B cell (primary cell): ENCODE measurements around the gene NHERF2. TPM values are rescaled to one million over a fixed set of nuclear protein-coding genes. Genes with fewer than 3 reads are reported as not detected.
A peak's percentile ranks its signal among the peaks of the same experiment; 100 is the strongest.

Source experiments
- ATAC-seq: fragments of 200-7000 bp; cut with Tn5 transposase; one replicate; pipeline ENCODE4 v1.10.0; 2021; ENCODE audit warnings: low read depth, mild to moderate bottlenecking, moderate number of reproducible peaks, moderate library complexity
- CTCF ChIA-PET: fragments of 350-600 bp; sonication (Branson Sonifier 250); formaldehyde crosslinking; loops from one replicate; lab custom pipeline; 2021; ENCODE audit warnings: antibody characterized with exemption, inconsistent platforms; lab: Charles Lee
- POLR2A ChIA-PET: fragments of 350-600 bp; sonication (Branson Sonifier 250); formaldehyde crosslinking; loops from one replicate; lab custom pipeline; 2021; ENCODE audit warnings: antibody characterized with exemption; lab: Charles Lee
- DNase-seq: peaks from one replicate; pipeline ENCODE4 v3.0.0; 2013
- H2AFZ ChIP-seq: 2 replicates; pipeline ENCODE4 v1.6.1; 2012; ENCODE audit warnings: mild to moderate bottlenecking, low read depth, low read length; ENCODE audit not compliant: insufficient read depth, poor library complexity, severe bottlenecking
- H3K27ac ChIP-seq, 2 donors: 1 replicate in 1 of 2; 2 replicates in 1 of 2; pipeline ENCODE4 v1.5.1; 2012 to 2013; ENCODE audit warnings: low read length in 2 of 2, mild to moderate bottlenecking in 2 of 2, moderate library complexity in 1 of 2
- H3K27me3 ChIP-seq, 4 experiments: fragments of 200-600 bp in 1 of 4; sonication (generic) in 1 of 4; replicated peaks in 1 of 4; 1 replicate in 2 of 4; 2 replicates in 2 of 4; pipeline versions ENCODE4 v1.6.1 to v1.7.0; 2013 to 2016; ENCODE audit warnings: low read length in 3 of 4, mild to moderate bottlenecking in 2 of 4, mixed read lengths in 1 of 4, moderate library complexity in 1 of 4; ENCODE audit not compliant: insufficient read depth in 4 of 4, control insufficient read depth in 3 of 4; ENCODE audit errors: control extremely low read depth in 1 of 4
- H3K36me3 ChIP-seq, 2 experiments: replicated peaks in 1 of 2; 1 replicate in 1 of 2; 2 replicates in 1 of 2; pipeline versions ENCODE4 v1.6.1 to v1.7.1; 2013; ENCODE audit warnings: low read length in 1 of 2; ENCODE audit not compliant: insufficient read depth in 2 of 2, control insufficient read depth in 1 of 2; ENCODE audit errors: control extremely low read depth in 1 of 2, extremely low read depth in 1 of 2
- H3K4me1 ChIP-seq, 2 donors: fragments of 200-600 bp in 1 of 2; sonication (generic) in 1 of 2; 1 replicate in 1 of 2; 2 replicates in 1 of 2; pipeline versions ENCODE4 v1.5.1 to v1.6.1; 2013 to 2017; ENCODE audit warnings: low read length in 2 of 2; ENCODE audit not compliant: control insufficient read depth in 2 of 2, insufficient read depth in 2 of 2
- H3K4me2 ChIP-seq: replicated peaks from 2 replicates; pipeline ENCODE3; 2012; ENCODE audit warnings: mild to moderate bottlenecking, low read depth, low read length; ENCODE audit not compliant: poor library complexity, severe bottlenecking
- H3K4me3 ChIP-seq, 5 experiments: fragments of 200-600 bp in 1 of 5; sonication (generic) in 1 of 5; 1 replicate in 3 of 5; 2 replicates in 2 of 5; pipeline versions ENCODE4 v1.5.1 to v1.7.0; 2011 to 2016; ENCODE audit warnings: low read length in 4 of 5, mild to moderate bottlenecking in 4 of 5, low read depth in 2 of 5, control low read depth in 1 of 5, moderate library complexity in 1 of 5; ENCODE audit not compliant: insufficient read depth in 1 of 5; ENCODE audit errors: control extremely low read depth in 1 of 5, extremely low read depth in 1 of 5
- H3K79me2 ChIP-seq: fragments of 200-600 bp; sonication (generic); one replicate; pipeline ENCODE4 v1.6.0; 2016; ENCODE audit warnings: low read length; ENCODE audit not compliant: control insufficient read depth, insufficient read depth
- H3K9ac ChIP-seq: fragments of 200-600 bp; sonication (generic); 2 replicates; pipeline ENCODE4 v1.6.1; 2017; ENCODE audit warnings: mild to moderate bottlenecking, low read length, moderate library complexity
- H3K9me3 ChIP-seq, 3 donors: one replicate each; pipeline versions ENCODE4 v1.6.1 to v1.7.1; 2013; ENCODE audit warnings: low read length in 2 of 3; ENCODE audit not compliant: control insufficient read depth in 2 of 3, insufficient read depth in 1 of 3; ENCODE audit errors: control extremely low read depth in 1 of 3
- H4K20me1 ChIP-seq: 2 replicates; pipeline ENCODE4 v1.6.0; 2012; ENCODE audit warnings: mild to moderate bottlenecking, low read length; ENCODE audit not compliant: insufficient read depth, control insufficient read depth, poor library complexity, severe bottlenecking
- H3K27ac Mint-ChIP-seq: one replicate; pipeline ENCODE4 v1.8.0; 2021; ENCODE audit warnings: mixed read lengths
- H3K27me3 Mint-ChIP-seq: one replicate; pipeline ENCODE4 v1.8.0; 2021; ENCODE audit warnings: mixed read lengths
- H3K4me1 Mint-ChIP-seq: one replicate; pipeline ENCODE4 v1.8.0; 2021; ENCODE audit warnings: mixed read lengths
- H3K4me3 Mint-ChIP-seq: one replicate; pipeline ENCODE4 v1.8.0; 2021; ENCODE audit warnings: mixed read lengths
- H3K9me3 Mint-ChIP-seq: one replicate; pipeline ENCODE4 v1.8.0; 2022; ENCODE audit warnings: mixed read lengths; ENCODE audit not compliant: insufficient read depth
- EZH2 ChIP-seq: IDR thresholded peaks from 2 replicates; pipeline ENCODE4 v1.6.1; 2012; ENCODE audit warnings: borderline replicate concordance, low read depth, mild to moderate bottlenecking, moderate library complexity, low read length; ENCODE audit not compliant: insufficient read depth, poor library complexity, severe bottlenecking
- WGBS: methylation state at CpG from one replicate; pipeline ENCODE4 v1.1.5; 2013; ENCODE audit warnings: missing lambda C conversion rate; ENCODE audit not compliant: insufficient coverage; 5-methylcytosine and 5-hydroxymethylcytosine counted together
- intact Hi-C: fragments of 100-400 bp; cut with micrococcal nuclease; formaldehyde crosslinking; loops from one replicate; pipeline ENCODE4 v1.10.0; 2022
- polyA plus RNA-seq: library from polyadenylated mRNA; depleted of rRNA; stranded (reverse); fragments of >200 nt; gene quantifications from 2 replicates; pipeline ENCODE4 v1.2.3, GENCODE V29; 2012
- total RNA-seq, 2 donors: library from RNA; stranded (reverse); fragments of 120-200 nt in 1 of 2; gene quantifications; 1 replicate in 1 of 2; 2 replicates in 1 of 2; pipeline versions ENCODE4 v1.2.3 to v1.2.4, GENCODE V29; 2013 to 2022
- TF ChIP-seq, protein P1 (sequence below): fragments of 200-600 bp; IDR thresholded peaks from one replicate; pipeline ENCODE4 v1.8.0; 2022; ENCODE audit warnings: antibody characterized with exemption, mild to moderate bottlenecking

The NHERF2 gene
- total and polyA plus RNA-seq, 2 donors (not counting 1 experiment from before 2014, with no cell fraction given): 1.8 to 2.2 TPM

DNA sequence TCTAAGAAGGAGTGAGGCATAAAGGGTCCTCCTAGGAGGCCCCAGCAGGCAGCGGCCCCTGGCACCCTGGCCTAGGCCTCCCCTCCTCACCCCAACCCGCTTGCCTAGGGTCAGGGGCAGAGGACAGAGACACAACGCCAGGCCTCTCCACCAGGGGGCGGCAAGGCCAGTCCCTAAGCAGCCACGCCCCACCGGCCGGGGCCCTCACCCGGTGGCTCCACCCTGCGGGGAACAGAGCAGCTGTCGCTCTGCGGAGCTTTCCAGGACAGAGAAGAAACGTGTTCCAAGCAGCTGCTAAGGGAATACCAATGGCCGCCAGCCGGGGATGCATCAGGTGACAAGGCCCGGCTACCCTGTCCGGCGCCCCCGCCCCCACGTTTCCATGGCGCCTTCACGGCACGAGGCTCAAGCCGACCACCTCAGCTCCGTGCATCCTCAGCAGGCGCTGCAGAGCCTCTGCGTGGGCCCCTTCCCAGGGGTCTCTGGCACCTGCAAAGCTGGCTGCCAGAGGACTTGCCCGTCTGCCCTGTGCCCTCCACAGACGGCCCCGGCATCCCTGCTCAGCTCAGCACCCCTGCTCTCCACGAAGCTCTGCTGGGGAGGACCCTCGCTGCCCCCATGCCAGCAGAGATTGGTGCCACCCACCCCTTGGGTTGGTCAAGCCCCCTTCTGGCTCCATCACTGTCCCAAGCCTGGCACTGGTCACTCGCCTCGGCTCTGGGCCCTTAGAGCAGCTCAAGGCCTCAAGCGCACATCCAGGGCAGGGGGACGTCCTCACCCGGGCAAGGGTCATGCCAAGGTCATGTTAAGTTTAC is 22.7 kb upstream of the NHERF2 start:
- no peak overlapping the region for H3K9ac ChIP-seq
- H3K27ac Mint-ChIP-seq: no peak overlapping the region

More for the DNA sequence above, 22.7 kb upstream of the NHERF2 start:
- ATAC-seq (peak; percentile 99), DNase-seq (peak; percentile 88)
- no peak overlapping the region for H3K4me3 ChIP-seq
- intact Hi-C loops: no loop called here
- H3K27me3 ChIP-seq: no peaks in the 10 kb centered on the region
- H4K20me1 ChIP-seq: peaks cover 86% of the 10 kb centered on the region
- peaks cover 0 to 45% of the 10 kb centered on the region in 2 experiments for H3K36me3 ChIP-seq
- peaks cover 33 to 45% of the 10 kb centered on the region in 2 donors for H3K4me1 ChIP-seq
- peak overlapping the region; percentile 59 for H3K4me2 ChIP-seq
- no peaks in the 10 kb centered on the region for H3K9me3 Mint-ChIP-seq
- H3K4me3 Mint-ChIP-seq: no peak overlapping the region
- 46% methylated on average over 34 of the region's 36 CpGs for WGBS
- no peaks in the 10 kb centered on the region for H3K9me3 ChIP-seq
- ChIA-PET CTCF (interaction anchor here (0.7 to 4.9 kb wide), 17 partner anchors 9 to 1314 kb away, joined by 3 to 46 read pairs (median 5); partner anchors contain the start of genes ECI1, NOXO1, RAB26 and TRAF7), POLR2A (interaction anchor here (0.6 to 1.5 kb wide), 5 partner anchors 13 to 1952 kb away, joined by 3 to 9 read pairs (median 5); partner anchors contain the start of gene TRAF7)
- peaks cover 41% of the 10 kb centered on the region for H3K4me1 Mint-ChIP-seq
- H3K27me3 Mint-ChIP-seq: no peaks in the 10 kb centered on the region
- no peak overlapping the region for H3K27ac ChIP-seq
- no peak overlapping the region for H2AFZ ChIP-seq
- peaks cover 68% of the 10 kb centered on the region for H3K79me2 ChIP-seq
- TF ChIP-seq, protein P1, sequence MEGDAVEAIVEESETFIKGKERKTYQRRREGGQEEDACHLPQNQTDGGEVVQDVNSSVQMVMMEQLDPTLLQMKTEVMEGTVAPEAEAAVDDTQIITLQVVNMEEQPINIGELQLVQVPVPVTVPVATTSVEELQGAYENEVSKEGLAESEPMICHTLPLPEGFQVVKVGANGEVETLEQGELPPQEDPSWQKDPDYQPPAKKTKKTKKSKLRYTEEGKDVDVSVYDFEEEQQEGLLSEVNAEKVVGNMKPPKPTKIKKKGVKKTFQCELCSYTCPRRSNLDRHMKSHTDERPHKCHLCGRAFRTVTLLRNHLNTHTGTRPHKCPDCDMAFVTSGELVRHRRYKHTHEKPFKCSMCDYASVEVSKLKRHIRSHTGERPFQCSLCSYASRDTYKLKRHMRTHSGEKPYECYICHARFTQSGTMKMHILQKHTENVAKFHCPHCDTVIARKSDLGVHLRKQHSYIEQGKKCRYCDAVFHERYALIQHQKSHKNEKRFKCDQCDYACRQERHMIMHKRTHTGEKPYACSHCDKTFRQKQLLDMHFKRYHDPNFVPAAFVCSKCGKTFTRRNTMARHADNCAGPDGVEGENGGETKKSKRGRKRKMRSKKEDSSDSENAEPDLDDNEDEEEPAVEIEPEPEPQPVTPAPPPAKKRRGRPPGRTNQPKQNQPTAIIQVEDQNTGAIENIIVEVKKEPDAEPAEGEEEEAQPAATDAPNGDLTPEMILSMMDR: peak; percentile 93
- no peak for TF ChIP-seq EZH2
